Osteoblast (primary cell): ENCODE results near the gene CPED1. TPM values are rescaled to one million over a fixed set of nuclear protein-coding genes. Genes with fewer than 3 reads are reported as not detected.

Experiments
- DNase-seq: peaks from one replicate; pipeline ENCODE4 v3.0.0; 2011; ENCODE audit warnings: low spot score, mixed read lengths; ENCODE audit not compliant: insufficient read length; ENCODE audit errors: missing footprints
- H2AFZ ChIP-seq: 2 replicates; pipeline ENCODE4 v1.6.0; 2011; ENCODE audit warnings: mild to moderate bottlenecking, low read length
- H3K27ac ChIP-seq: 2 replicates; pipeline ENCODE4 v1.5.1; 2011; ENCODE audit warnings: mild to moderate bottlenecking, low read depth, low read length, moderate library complexity
- H3K27me3 ChIP-seq: 2 replicates; pipeline ENCODE4 v1.6.0; 2012; ENCODE audit warnings: mild to moderate bottlenecking, control low read depth, inconsistent platforms, low read length, moderate library complexity; ENCODE audit not compliant: insufficient read depth
- H3K36me3 ChIP-seq: 2 replicates; pipeline ENCODE4 v1.5.1; 2011; ENCODE audit warnings: mild to moderate bottlenecking, low read length, control low read depth, moderate library complexity; ENCODE audit not compliant: insufficient read depth
- H3K4me1 ChIP-seq: 2 replicates; pipeline ENCODE4 v1.5.1; 2011; ENCODE audit warnings: mild to moderate bottlenecking, low read length, control low read depth, moderate library complexity; ENCODE audit not compliant: insufficient read depth
- H3K4me2 ChIP-seq: 2 replicates; pipeline ENCODE4 v1.6.0; 2011; ENCODE audit warnings: mild to moderate bottlenecking, low read length; ENCODE audit not compliant: insufficient read depth
- H3K4me3 ChIP-seq: fragments of 200-600 bp; sonication (generic); 3 replicates; pipeline ENCODE4 v1.5.1; 2012; ENCODE audit warnings: mild to moderate bottlenecking, low read length, inconsistent platforms; ENCODE audit not compliant: insufficient read depth
- H3K79me2 ChIP-seq: 2 replicates; pipeline ENCODE4 v1.6.0; 2012; ENCODE audit warnings: mild to moderate bottlenecking, low read length, control low read depth, inconsistent platforms; ENCODE audit not compliant: insufficient read depth
- H3K9me3 ChIP-seq: 2 replicates; pipeline ENCODE4 v1.5.1; 2011; ENCODE audit warnings: low read depth, low read length, control low read depth
- H4K20me1 ChIP-seq: 2 replicates; pipeline ENCODE4 v1.6.0; 2012; ENCODE audit warnings: mild to moderate bottlenecking, low read length, control low read depth; ENCODE audit not compliant: insufficient read depth
- CTCF ChIP-seq: IDR thresholded peaks from 2 replicates; pipeline ENCODE4 v1.5.1; 2011; ENCODE audit warnings: mild to moderate bottlenecking, low read depth, low read length, moderate library complexity; ENCODE audit errors: extremely low read depth
- total RNA-seq: library from RNA; depleted of rRNA; stranded (reverse); fragments of >200 nt; gene quantifications from 2 replicates; pipeline ENCODE4 v1.2.3, GENCODE V29; 2012

CPED1 gene
- total RNA-seq, 1 donor, result 30.8 TPM

- Histone ChIP-seq H3K9me3 (no peaks in the 10 kb centered on the region), H3K79me2 (no peaks in the 10 kb centered on the region), H3K4me1 (no peaks in the 10 kb centered on the region), H4K20me1 (no peaks in the 10 kb centered on the region), H3K4me3 (no peak overlapping the region), H2AFZ (no peak overlapping the region), H3K27me3 (no peaks in the 10 kb centered on the region), H3K27ac (no peak overlapping the region), H3K4me2 (no peak overlapping the region), H3K36me3 (no peaks in the 10 kb centered on the region)
- no peak for TF ChIP-seq CTCF
- DNase-seq, result no peak
Measured at GRCh38 chr7:121259826-121260225, 271.3 kb downstream of the CPED1 start.

DNA sequence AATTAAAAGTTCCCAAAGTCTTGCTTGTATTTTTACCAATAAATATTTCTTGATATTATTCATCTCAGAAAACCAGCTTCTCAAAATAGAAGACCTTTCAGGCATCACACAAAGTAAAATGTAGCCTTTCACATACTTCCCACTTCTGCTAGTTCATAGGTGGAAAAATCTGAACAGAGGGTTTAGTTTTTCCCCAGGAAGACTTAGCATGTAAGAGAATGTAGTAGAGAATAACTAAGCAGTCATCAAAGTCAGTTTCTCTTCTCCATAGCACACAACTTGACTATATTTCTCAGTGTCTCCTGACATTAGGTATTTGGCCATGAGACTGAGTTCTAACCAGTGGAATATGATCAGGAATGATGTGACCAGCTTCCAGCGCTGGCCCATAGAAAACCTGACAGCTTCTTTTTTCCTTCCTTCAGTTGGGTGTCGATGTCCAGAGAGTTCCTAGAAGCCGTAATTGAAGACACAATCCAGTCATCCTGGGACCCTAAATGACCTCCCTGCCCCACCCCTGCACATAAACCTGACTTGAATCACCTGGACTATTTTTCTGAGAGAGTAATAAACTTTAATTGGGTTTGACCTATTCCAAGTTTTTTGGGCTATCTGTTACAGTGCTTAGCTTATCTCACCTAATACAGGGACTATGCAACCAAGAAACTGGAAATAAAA lies 272.8 kb downstream of the CPED1 start:
- no peaks in the 10 kb centered on the region for H3K79me2 ChIP-seq
- H3K4me3 ChIP-seq, result no peak overlapping the region
- no peaks in the 10 kb centered on the region for H3K4me1 ChIP-seq
- no peak for TF ChIP-seq CTCF
- no peaks in the 10 kb centered on the region for H3K9me3 ChIP-seq
- no peak overlapping the region for H2AFZ ChIP-seq
- H4K20me1 ChIP-seq, result no peaks in the 10 kb centered on the region
- no peaks in the 10 kb centered on the region for H3K27me3 ChIP-seq
- no peak overlapping the region for H3K27ac ChIP-seq
- no peak for DNase-seq
- no peak overlapping the region for H3K4me2 ChIP-seq
- no peaks in the 10 kb centered on the region for H3K36me3 ChIP-seq

DNA sequence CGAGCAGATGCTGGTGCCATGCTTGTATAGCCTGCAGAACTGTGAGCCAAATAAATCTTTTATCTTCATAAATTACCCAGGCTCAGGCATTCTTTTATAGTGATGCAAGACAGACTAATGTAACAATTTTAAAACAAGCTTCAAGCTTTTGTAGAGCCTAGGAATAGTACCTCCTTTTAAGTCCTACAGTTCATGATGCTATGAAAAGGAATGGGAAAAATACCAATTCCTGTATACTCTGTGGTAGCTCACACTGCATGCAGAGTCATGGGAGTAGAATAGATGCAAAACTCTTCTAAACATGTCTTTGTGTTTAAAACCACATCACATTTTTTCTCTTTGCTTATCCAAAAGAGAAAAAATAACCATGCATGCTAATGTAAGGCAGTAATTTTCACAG lies 273.7 kb downstream of the CPED1 start:
- no peak overlapping the region for H3K4me3 ChIP-seq
- no peaks in the 10 kb centered on the region for H3K9me3 ChIP-seq
- no peaks in the 10 kb centered on the region for H3K4me1 ChIP-seq
- no peak for TF ChIP-seq CTCF
- no peak overlapping the region for H2AFZ ChIP-seq
- no peaks in the 10 kb centered on the region for H3K79me2 ChIP-seq
- DNase-seq, result no peak
- no peak overlapping the region for H3K4me2 ChIP-seq
- no peaks in the 10 kb centered on the region for H4K20me1 ChIP-seq
- no peaks in the 10 kb centered on the region for H3K27me3 ChIP-seq
- H3K36me3 ChIP-seq, result no peaks in the 10 kb centered on the region
- no peak overlapping the region for H3K27ac ChIP-seq

GRCh38 chr7:121262969-121263368 lies 274.5 kb downstream of the CPED1 start:
- no peak for TF ChIP-seq CTCF

More at GRCh38 chr7:121262969-121263368, 274.5 kb downstream of the CPED1 start:
- H3K27me3 ChIP-seq, result no peaks in the 10 kb centered on the region
- H4K20me1 ChIP-seq, result no peaks in the 10 kb centered on the region
- no peak overlapping the region for H3K4me2 ChIP-seq
- no peaks in the 10 kb centered on the region for H3K4me1 ChIP-seq
- no peak for DNase-seq
- H3K4me3 ChIP-seq, result no peak overlapping the region
- no peak overlapping the region for H3K27ac ChIP-seq
- no peak overlapping the region for H2AFZ ChIP-seq
- no peaks in the 10 kb centered on the region for H3K79me2 ChIP-seq
- H3K9me3 ChIP-seq, result no peaks in the 10 kb centered on the region
- no peaks in the 10 kb centered on the region for H3K36me3 ChIP-seq
